GM19238 (cell line): ENCODE measurements around the gene ZNF485.
"Not testable (repeated sequence)": the region's sequence is repeated elsewhere in the genome, so short reads cannot be mapped to it uniquely, and the experiment has no call there.

Experiments used
- DNase-seq: peaks from one replicate; pipeline ENCODE4 v3.0.0; 2011; ENCODE audit warnings: low spot score; ENCODE audit not compliant: insufficient read length

Gene ZNF485

GRCh38 chr10:43601576-43601975 lies 4.7 kb upstream of the ZNF485 start:
- DNase-seq, result not testable (repeated sequence)

- no peak for DNase-seq
Measured at GRCh38 chr10:43605850-43606322, 352 bp upstream of the ZNF485 start.

- no peak for DNase-seq
Measured at GRCh38 chr10:43607199-43607573, 948 bp downstream of the ZNF485 start.

GRCh38 chr10:43610636-43611035 lies 4.4 kb downstream of the ZNF485 start:
- DNase-seq, result no peak

GRCh38 chr10:43616697-43617370 lies 10.6 kb downstream of the ZNF485 start:
- no peak for DNase-seq

GRCh38 chr10:43619368-43619767 lies 13.1 kb downstream of the ZNF485 start:
- no peak for DNase-seq

- DNase-seq, result no peak
Measured at GRCh38 chr10:43622038-43622437, 15.8 kb downstream of the ZNF485 start.

GRCh38 chr10:43623351-43623750 lies 17.1 kb downstream of the ZNF485 start:
- DNase-seq, result no peak

- DNase-seq, result no peak
Measured at GRCh38 chr10:43627942-43628341, 21.7 kb downstream of the ZNF485 start.

- DNase-seq, result no peak
Measured at GRCh38 chr10:43628956-43629355, 22.7 kb downstream of the ZNF485 start.

- DNase-seq, result not testable (repeated sequence)
Measured at GRCh38 chr10:43635816-43636215, 29.6 kb downstream of the ZNF485 start.

GRCh38 chr10:43640603-43641002 lies 34.4 kb downstream of the ZNF485 start:
- no peak for DNase-seq

GRCh38 chr10:43644252-43644651 lies 38.0 kb downstream of the ZNF485 start:
- no peak for DNase-seq

GRCh38 chr10:43645866-43646265 lies 39.6 kb downstream of the ZNF485 start:
- no peak for DNase-seq

GRCh38 chr10:43647576-43647975 lies 41.3 kb downstream of the ZNF485 start:
- DNase-seq, result no peak

- no peak for DNase-seq
Measured at GRCh38 chr10:43648095-43648397, 41.8 kb downstream of the ZNF485 start.

- peak; percentile 86 for DNase-seq
Measured at GRCh38 chr10:43648398-43649184, 42.4 kb downstream of the ZNF485 start, which contains the start of gene ZNF32. Gene ZNF32 (minus strand): TSS chr10:43648881. CDS start chr10:43646133, 2,748 bp downstream.

GRCh38 chr10:43649185-43649523 lies 42.9 kb downstream of the ZNF485 start:
- no peak for DNase-seq

- no peak for DNase-seq
Measured at GRCh38 chr10:43653746-43654145, 47.5 kb downstream of the ZNF485 start.

GRCh38 chr10:43655311-43655710 lies 49.1 kb downstream of the ZNF485 start:
- no peak for DNase-seq

- no peak for DNase-seq
Measured at GRCh38 chr10:43658227-43658626, 52.0 kb downstream of the ZNF485 start.

- no peak for DNase-seq
Measured at GRCh38 chr10:43665054-43665453, 58.8 kb downstream of the ZNF485 start.

GRCh38 chr10:43666552-43666951 lies 60.3 kb downstream of the ZNF485 start:
- DNase-seq, result no peak
